ENCODE results near the gene SLC25A13. TPM values are rescaled to one million over a fixed set of nuclear protein-coding genes. Genes with fewer than 3 reads are reported as not detected.

SLC25A13 gene
- total and polyA plus RNA-seq, 12 donors, result 10.8 to 55.1 (median 33.9) TPM

DNA sequence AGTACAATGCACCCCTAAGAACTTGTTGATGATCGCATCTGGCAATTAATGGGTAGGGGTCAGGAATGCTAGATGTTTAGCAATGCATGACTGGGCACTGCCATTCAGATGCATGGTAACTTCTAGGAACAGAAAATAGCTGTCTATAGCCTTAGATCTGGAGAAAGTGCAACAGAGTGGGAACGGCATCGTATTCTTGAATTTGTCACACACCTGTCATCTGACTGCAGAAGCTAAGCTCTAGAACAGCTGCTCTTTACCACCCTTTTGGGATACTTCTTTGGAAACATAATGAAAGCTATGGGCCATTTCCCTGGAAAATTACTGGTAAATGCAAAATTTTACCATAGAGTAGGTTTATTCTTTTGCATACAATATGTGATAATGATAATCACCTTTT is 118.1 kb downstream of the SLC25A13 start:
- no peak for TF ChIP-seq POLR2A (IDR thresholded peaks at IDR 0.05)
- TF ChIP-seq, protein P1, sequence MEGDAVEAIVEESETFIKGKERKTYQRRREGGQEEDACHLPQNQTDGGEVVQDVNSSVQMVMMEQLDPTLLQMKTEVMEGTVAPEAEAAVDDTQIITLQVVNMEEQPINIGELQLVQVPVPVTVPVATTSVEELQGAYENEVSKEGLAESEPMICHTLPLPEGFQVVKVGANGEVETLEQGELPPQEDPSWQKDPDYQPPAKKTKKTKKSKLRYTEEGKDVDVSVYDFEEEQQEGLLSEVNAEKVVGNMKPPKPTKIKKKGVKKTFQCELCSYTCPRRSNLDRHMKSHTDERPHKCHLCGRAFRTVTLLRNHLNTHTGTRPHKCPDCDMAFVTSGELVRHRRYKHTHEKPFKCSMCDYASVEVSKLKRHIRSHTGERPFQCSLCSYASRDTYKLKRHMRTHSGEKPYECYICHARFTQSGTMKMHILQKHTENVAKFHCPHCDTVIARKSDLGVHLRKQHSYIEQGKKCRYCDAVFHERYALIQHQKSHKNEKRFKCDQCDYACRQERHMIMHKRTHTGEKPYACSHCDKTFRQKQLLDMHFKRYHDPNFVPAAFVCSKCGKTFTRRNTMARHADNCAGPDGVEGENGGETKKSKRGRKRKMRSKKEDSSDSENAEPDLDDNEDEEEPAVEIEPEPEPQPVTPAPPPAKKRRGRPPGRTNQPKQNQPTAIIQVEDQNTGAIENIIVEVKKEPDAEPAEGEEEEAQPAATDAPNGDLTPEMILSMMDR (IDR thresholded peaks at IDR 0.05), result no peak
- no peaks in the 10 kb centered on the region for H3K27me3 ChIP-seq

GRCh38 chr7:96202102-96202501 is 119.8 kb downstream of the SLC25A13 start:
- Histone ChIP-seq H3K27me3 (no peaks in the 10 kb centered on the region), H3K4me3 (no peak overlapping the region), H3K9me3 (replicated peaks in 1 of 3) (no peaks in the 10 kb centered on the region), H3K27ac (no peak overlapping the region), H3K36me3 (replicated peaks in 1 of 2) (no peaks in the 10 kb centered on the region), H3K4me1 (replicated peaks in 1 of 2) (no peaks in the 10 kb centered on the region)
- DNase-seq, result no peak
- TF ChIP-seq POLR2A (IDR thresholded peaks at IDR 0.05), result no peak
- TF ChIP-seq, protein P1 (IDR thresholded peaks at IDR 0.05), result no peak
- WGBS, 4 donors, result 91 to 100% (median 95%) methylated on average over 2 of the region's 2 CpGs
- intact Hi-C loops (cut with DNase I), result no loop called here

More for the DNA sequence above, 118.1 kb downstream of the SLC25A13 start:
- Histone ChIP-seq H3K4me1 (replicated peaks in 1 of 2) (no peaks in the 10 kb centered on the region), H3K27ac (no peak overlapping the region), H3K9me3 (replicated peaks in 1 of 3) (no peaks in the 10 kb centered on the region), H3K4me3 (no peak overlapping the region), H3K36me3 (replicated peaks in 1 of 2) (no peaks in the 10 kb centered on the region)
- DNase-seq, result no peak
- intact Hi-C loops (cut with DNase I), result no loop called here
- 93 to 97% (median 94%) methylated on average over 3 of the region's 3 CpGs for WGBS, 4 donors

DNA sequence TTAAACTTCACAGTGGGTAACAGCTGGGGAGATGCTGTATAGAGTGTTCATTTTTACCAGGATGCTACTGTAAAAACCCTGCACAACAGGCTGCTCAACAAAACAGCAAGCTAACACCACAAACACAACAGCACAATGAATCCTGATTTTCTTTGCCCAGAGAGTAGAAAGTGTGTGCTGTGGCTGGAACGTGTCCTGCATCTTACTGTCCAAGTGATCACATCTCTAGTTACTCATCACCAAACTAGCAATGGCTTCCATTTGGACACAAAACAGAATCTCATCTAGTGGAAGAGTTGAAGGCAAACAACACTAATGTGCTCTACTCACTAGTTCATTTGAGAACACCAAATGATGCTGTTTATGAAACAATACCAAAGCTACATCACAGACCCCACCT is 121.2 kb downstream of the SLC25A13 start:
- H3K4me3 ChIP-seq, result no peak overlapping the region
- WGBS, 4 donors, result 87 to 93% (median 90%) methylated on average over 1 of the region's 1 CpG
- H3K27ac ChIP-seq, result no peak overlapping the region
- no peaks in the 10 kb centered on the region for H3K36me3 ChIP-seq (replicated peaks in 1 of 2)
- intact Hi-C loops (cut with DNase I), result no loop called here
- H3K9me3 ChIP-seq (replicated peaks in 1 of 3), result no peaks in the 10 kb centered on the region
- TF ChIP-seq POLR2A (IDR thresholded peaks at IDR 0.05), result no peak
- TF ChIP-seq, protein P1 (IDR thresholded peaks at IDR 0.05), result no peak
- no peaks in the 10 kb centered on the region for H3K27me3 ChIP-seq
- no peaks in the 10 kb centered on the region for H3K4me1 ChIP-seq (replicated peaks in 1 of 2)
- DNase-seq, result no peak

DNA sequence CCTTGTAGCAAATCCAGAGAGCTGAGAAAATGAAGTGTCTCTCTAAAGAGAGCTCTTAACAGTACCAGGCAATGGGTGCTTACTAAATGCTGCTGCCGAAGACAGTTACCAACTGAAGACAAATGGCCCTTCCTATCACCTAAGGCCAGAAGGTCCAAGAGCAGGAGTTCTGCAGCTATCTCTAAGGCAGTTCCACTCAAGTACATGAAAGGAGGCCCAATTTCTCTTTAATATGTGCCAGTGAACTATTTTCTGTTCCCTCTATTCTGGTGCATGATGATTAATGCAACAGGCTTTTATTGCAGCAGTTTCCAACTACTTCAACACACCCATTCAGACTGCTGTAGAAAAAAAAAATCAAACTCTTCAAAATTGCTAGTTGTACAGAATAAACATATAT is 122.5 kb downstream of the SLC25A13 start:
- intact Hi-C loops (cut with DNase I), result no loop called here
- TF ChIP-seq, protein P1 (IDR thresholded peaks at IDR 0.05), result no peak
- no peak for TF ChIP-seq POLR2A (IDR thresholded peaks at IDR 0.05)
- H3K9me3 ChIP-seq (replicated peaks in 1 of 3), result no peaks in the 10 kb centered on the region
- DNase-seq, result no peak
- no peak overlapping the region for H3K27ac ChIP-seq
- H3K36me3 ChIP-seq (replicated peaks in 1 of 2), result no peaks in the 10 kb centered on the region
- 86 to 100% (median 96%) methylated on average over 1 of the region's 1 CpG for whole genome bisulfite sequencing, 4 donors
- no peak overlapping the region for H3K4me3 ChIP-seq
- H3K27me3 ChIP-seq, result no peaks in the 10 kb centered on the region
- no peaks in the 10 kb centered on the region for H3K4me1 ChIP-seq (replicated peaks in 1 of 2)
